GM06990 (cell line): Measurements from ENCODE around the gene IL27RA.

Experiments
- DNase-seq: peaks from one replicate; pipeline ENCODE4 v3.0.0-alpha.2; 2011; ENCODE audit not compliant: insufficient read length; ENCODE audit errors: extremely low read depth
- H3K27me3 ChIP-seq: replicated peaks from 2 replicates; pipeline ENCODE4 v1.6.0; 2011; ENCODE audit warnings: low read length; ENCODE audit not compliant: control insufficient read depth, insufficient read depth
- H3K36me3 ChIP-seq: 2 replicates; pipeline ENCODE4 v1.5.1; 2011; ENCODE audit warnings: low read length; ENCODE audit not compliant: control insufficient read depth, insufficient read depth
- H3K4me3 ChIP-seq: replicated peaks from 2 replicates; pipeline ENCODE4 v1.5.1; 2011; ENCODE audit warnings: low read depth, mild to moderate bottlenecking, control low read depth, low read length
- CTCF ChIP-seq: IDR thresholded peaks from 2 replicates; pipeline ENCODE4 v1.5.1; 2011; ENCODE audit warnings: low read length, control low read depth, mild to moderate bottlenecking, inconsistent platforms; ENCODE audit not compliant: insufficient read depth, poor library complexity, severe bottlenecking

IL27RA gene

GRCh38 chr19:13996928-13997630 is 34.5 kb upstream of the IL27RA start:
- Histone ChIP-seq H3K27me3 (no peaks in the 10 kb centered on the region), H3K4me3 (no peak overlapping the region), H3K36me3 (peaks cover 4% of the 10 kb centered on the region)
- DNase-seq, result no peak
- no peak for TF ChIP-seq CTCF

GRCh38 chr19:13997631-13997962 is 34.0 kb upstream of the IL27RA start:
- Histone ChIP-seq H3K27me3 (no peaks in the 10 kb centered on the region), H3K4me3 (no peak overlapping the region), H3K36me3 (peaks cover 4% of the 10 kb centered on the region)
- TF ChIP-seq CTCF, result no peak
- DNase-seq, result no peak

GRCh38 chr19:13998426-13998825 is 33.1 kb upstream of the IL27RA start:
- TF ChIP-seq CTCF, result no peak

GRCh38 chr19:13999085-13999484 is 32.5 kb upstream of the IL27RA start:
- H3K4me3 ChIP-seq, result no peak overlapping the region
- no peak for TF ChIP-seq CTCF
- no peak for DNase-seq
- H3K27me3 ChIP-seq, result no peaks in the 10 kb centered on the region
- H3K36me3 ChIP-seq, result peaks cover 2% of the 10 kb centered on the region

More at GRCh38 chr19:13998426-13998825, 33.1 kb upstream of the IL27RA start:
- Histone ChIP-seq H3K4me3 (no peak overlapping the region), H3K27me3 (no peaks in the 10 kb centered on the region), H3K36me3 (peaks cover 2% of the 10 kb centered on the region)
- no peak for DNase-seq

GRCh38 chr19:14000691-14001375 is 30.7 kb upstream of the IL27RA start:
- no peak for DNase-seq
- no peak for TF ChIP-seq CTCF
- Histone ChIP-seq H3K36me3 (no peaks in the 10 kb centered on the region; the same call in 1 of the 2 replicates), H3K4me3 (no peak overlapping the region), H3K27me3 (no peaks in the 10 kb centered on the region)
